ENCODE measurements around the gene ATP9B. TPM values are rescaled to one million over a fixed set of nuclear protein-coding genes. Genes with fewer than 3 reads are reported as not detected.

ATP9B gene
- total RNA-seq, 1 experiment from 2014 or later = 15.6 TPM

DNA sequence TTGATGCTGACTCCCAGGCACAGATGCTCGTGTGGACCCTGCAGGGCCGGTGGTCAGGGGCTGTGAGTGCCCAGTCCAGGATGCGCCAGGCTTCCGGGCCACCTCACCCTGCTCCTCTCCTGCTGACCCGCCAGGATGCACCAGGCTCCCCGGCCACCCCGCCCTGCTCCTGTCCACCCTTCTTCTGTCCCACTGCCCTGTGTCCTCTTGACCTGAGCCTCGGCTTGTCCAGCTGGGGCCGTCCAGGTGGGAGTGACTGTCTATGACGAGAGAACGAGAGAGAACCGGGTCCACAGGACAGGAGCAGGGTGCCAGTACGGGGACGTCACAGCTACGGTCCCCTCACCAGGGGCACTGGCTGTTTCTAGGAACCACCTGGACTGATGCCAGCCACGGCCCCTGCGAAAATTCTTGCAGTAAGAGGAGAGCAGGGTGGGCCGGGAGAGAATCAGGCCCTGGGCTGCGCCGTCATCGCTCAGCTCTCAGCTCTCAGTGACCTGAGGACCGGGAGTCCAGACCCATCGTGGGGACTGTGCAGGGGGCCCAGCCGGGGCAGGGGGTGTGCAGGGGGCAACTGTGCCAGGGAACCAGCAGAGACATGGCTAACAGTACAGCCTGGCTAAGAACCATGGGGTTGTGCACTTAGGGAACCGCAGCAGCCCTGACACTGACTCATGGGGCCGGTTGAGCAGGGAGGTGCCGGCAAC is 313.6 kb downstream of the ATP9B start:
- Histone ChIP-seq H3K4me1 (ENCODE audit: insufficient read depth, low read length) (peaks cover 4% of the 10 kb centered on the region; the same call in 1 of the 2 replicates), H3K9me2 (replicated peaks; ENCODE audit: low read length) (no peaks in the 10 kb centered on the region), H3K4me3 (ENCODE audit: low read length) (no peak overlapping the region), H3K9me3 (ENCODE audit: low read length) (no peaks in the 10 kb centered on the region), H2AFZ (ENCODE audit: low read length) (no peak overlapping the region), H3F3A (ENCODE audit: low read length, unreplicated experiment) (no peaks in the 10 kb centered on the region), H3K27me3 (ENCODE audit: low read length) (no peaks in the 10 kb centered on the region), H3K9ac (ENCODE audit: low read length) (no peak overlapping the region), H3K36me3 (ENCODE audit: low read depth, low read length) (no peaks in the 10 kb centered on the region), H3K79me2 (ENCODE audit: low read length) (no peaks in the 10 kb centered on the region), H4K20me1 (ENCODE audit: low read length) (no peaks in the 10 kb centered on the region), H3K4me2 (ENCODE audit: low read length) (no peak overlapping the region), H3K27ac (ENCODE audit: low read length) (no peak overlapping the region)
- intact Hi-C loops (cut with micrococcal nuclease) = loop anchor here (5.0 kb wide), 1 partner anchor 64 kb away; no protein-coding TSS in a partner anchor
- ChIA-PET CTCF (no interaction called here), POLR2A (ENCODE audit: unreplicated experiment) (no interaction called here)
- no TSS peak for BruUV-seq (replicated peaks)
- TF ChIP-seq EZH2 (IDR thresholded peaks at IDR 0.05; ENCODE audit: low read length, unreplicated experiment) (no peak), EZH2phosphoT487 (IDR thresholded peaks at IDR 0.05; ENCODE audit: borderline replicate concordance, low read length) (no peak)
- TF ChIP-seq, protein P1, sequence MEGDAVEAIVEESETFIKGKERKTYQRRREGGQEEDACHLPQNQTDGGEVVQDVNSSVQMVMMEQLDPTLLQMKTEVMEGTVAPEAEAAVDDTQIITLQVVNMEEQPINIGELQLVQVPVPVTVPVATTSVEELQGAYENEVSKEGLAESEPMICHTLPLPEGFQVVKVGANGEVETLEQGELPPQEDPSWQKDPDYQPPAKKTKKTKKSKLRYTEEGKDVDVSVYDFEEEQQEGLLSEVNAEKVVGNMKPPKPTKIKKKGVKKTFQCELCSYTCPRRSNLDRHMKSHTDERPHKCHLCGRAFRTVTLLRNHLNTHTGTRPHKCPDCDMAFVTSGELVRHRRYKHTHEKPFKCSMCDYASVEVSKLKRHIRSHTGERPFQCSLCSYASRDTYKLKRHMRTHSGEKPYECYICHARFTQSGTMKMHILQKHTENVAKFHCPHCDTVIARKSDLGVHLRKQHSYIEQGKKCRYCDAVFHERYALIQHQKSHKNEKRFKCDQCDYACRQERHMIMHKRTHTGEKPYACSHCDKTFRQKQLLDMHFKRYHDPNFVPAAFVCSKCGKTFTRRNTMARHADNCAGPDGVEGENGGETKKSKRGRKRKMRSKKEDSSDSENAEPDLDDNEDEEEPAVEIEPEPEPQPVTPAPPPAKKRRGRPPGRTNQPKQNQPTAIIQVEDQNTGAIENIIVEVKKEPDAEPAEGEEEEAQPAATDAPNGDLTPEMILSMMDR (conservative IDR thresholded peaks at IDR 0.05; ENCODE audit: low read depth, low read length) = no peak
- ATAC-seq (peak; percentile 17; the same call in 1 of the 2 replicates), DNase-seq (peak; percentile 40)

DNA sequence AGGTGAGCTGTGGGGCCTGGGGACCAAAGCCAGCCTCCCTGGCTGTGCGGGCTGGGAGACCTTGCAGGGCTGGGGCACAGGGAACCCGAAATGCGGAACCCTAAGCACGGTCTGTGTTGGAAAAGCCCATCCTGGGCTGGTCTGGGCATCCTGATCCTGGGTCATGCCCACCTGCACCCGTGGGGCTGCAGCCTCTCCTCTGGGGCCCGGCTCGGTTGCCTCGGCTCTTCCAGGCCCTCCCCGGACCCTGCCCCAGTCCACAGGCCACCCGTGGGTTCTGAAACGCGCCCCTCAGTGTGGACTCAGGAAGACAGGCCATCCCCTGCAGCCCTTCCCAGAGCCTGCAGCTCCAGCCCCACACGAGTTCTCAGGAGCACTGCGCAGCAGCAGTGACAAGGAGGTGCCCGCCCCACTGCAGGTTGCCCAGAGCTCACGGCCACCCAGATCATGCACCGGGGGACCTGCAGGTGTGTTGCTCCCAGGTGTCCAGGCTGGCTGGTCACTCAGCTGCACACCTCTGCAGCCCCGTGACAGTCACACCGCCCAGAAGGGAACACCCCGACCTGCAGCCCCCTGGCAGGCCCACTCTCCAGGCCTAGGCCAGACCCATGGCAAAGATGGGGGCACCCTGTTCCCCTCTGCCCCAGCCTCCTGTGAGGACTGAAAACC is 314.3 kb downstream of the ATP9B start:
- DNase-seq (no peak), ATAC-seq (no peak)
- Histone ChIP-seq H3K27me3 (ENCODE audit: low read length) (no peaks in the 10 kb centered on the region), H3K9ac (ENCODE audit: low read length) (no peak overlapping the region), H3K4me3 (ENCODE audit: low read length) (no peak overlapping the region), H3K9me3 (ENCODE audit: low read length) (no peaks in the 10 kb centered on the region), H3K9me2 (replicated peaks; ENCODE audit: low read length) (no peaks in the 10 kb centered on the region), H3K27ac (ENCODE audit: low read length) (no peak overlapping the region), H3K4me2 (ENCODE audit: low read length) (no peak overlapping the region), H3F3A (ENCODE audit: low read length, unreplicated experiment) (no peaks in the 10 kb centered on the region), H3K4me1 (ENCODE audit: insufficient read depth, low read length) (peaks cover 4% of the 10 kb centered on the region; the same call in 1 of the 2 replicates), H4K20me1 (ENCODE audit: low read length) (no peaks in the 10 kb centered on the region), H3K36me3 (ENCODE audit: low read depth, low read length) (no peaks in the 10 kb centered on the region), H3K79me2 (ENCODE audit: low read length) (no peaks in the 10 kb centered on the region), H2AFZ (ENCODE audit: low read length) (no peak overlapping the region)
- CTCF ChIA-PET = no interaction called here
- no TSS peak for BruUV-seq (replicated peaks)
- POLR2A ChIA-PET (ENCODE audit: unreplicated experiment) = no interaction called here
- intact Hi-C loops (cut with micrococcal nuclease) = loop anchor here (5.0 kb wide), 1 partner anchor 64 kb away; no protein-coding TSS in a partner anchor
- TF ChIP-seq, protein P1 (conservative IDR thresholded peaks at IDR 0.05; ENCODE audit: low read depth, low read length) = no peak
- TF ChIP-seq EZH2 (IDR thresholded peaks at IDR 0.05; ENCODE audit: low read length, unreplicated experiment) = no peak
- no peak for TF ChIP-seq EZH2phosphoT487 (IDR thresholded peaks at IDR 0.05; ENCODE audit: borderline replicate concordance, low read length)

Data from PC-3 (cell line).